HG02870 (cell line): ENCODE results near the gene RNF217.
"Not testable (repeated sequence)": the region's sequence is repeated elsewhere in the genome, so short reads cannot be mapped to it uniquely, and the experiment has no call there.

Experiments
- ATAC-seq: cut with Tn5 transposase; IDR thresholded peaks from one replicate; pipeline ENCODE4 v1.9.1; 2021; ENCODE audit warnings: mild to moderate bottlenecking, moderate library complexity; ENCODE audit not compliant: unreplicated experiment

The RNF217 gene

GRCh38 chr6:124962639-124963415 lies 590 bp downstream of the RNF217 start:
- no peak for ATAC-seq

GRCh38 chr6:124963416-124963785 lies 1.2 kb downstream of the RNF217 start:
- no peak for ATAC-seq

DNA sequence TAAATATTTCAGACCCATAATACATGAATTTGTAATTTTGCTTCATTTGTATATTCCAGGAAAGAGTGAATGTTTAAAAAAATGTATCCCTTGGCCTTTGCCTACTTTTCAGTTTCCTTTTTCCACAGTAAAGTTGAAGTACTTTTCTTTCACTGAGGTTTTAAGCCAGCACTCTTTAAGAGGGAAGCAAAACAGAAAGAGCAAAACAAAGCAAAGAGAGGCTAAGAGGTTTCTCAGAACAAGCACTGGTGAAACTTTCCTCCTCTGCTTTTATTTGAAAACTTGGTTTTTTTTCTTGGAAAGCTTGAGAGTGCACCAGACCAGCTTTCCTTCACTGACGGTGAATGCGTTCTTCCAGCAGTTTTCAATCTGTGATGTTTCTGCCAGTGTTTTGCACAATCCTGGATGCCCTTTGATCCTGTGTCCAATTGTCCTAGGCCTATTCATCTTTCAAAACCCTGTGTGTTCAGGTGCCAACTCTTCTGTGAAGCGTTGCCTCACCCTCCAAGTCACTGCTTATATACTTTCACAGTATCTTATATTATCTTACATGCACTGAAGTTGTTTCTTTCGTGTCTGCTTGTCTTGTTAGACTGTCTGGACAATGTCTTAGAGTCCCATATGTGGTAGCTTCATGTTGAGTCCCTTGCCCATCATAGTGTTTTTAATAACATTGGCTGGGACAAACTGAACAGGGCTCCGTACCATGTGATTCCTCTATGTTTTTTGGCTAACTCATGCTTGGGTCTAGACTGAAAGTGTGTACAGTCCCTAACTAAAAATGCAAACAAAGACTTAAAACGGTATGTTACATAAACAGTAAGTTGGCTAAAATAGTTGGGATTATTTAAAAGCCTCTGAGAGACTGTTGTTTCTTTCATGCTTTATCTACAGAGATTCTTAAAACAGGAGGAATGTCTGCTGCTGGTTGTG lies 1.9 kb downstream of the RNF217 start:
- no peak for ATAC-seq

- ATAC-seq: no peak
Observed at GRCh38 chr6:124964764-124965105, 2.5 kb downstream of the RNF217 start.

GRCh38 chr6:124965424-124965850 lies 3.2 kb downstream of the RNF217 start:
- not testable (repeated sequence) for ATAC-seq

GRCh38 chr6:124967444-124967843 lies 5.2 kb downstream of the RNF217 start:
- ATAC-seq: no peak

GRCh38 chr6:124968401-124968800 lies 6.2 kb downstream of the RNF217 start:
- ATAC-seq: no peak

- ATAC-seq: no peak
Observed at GRCh38 chr6:124970243-124970642, 8.0 kb downstream of the RNF217 start.

GRCh38 chr6:124970763-124971162 lies 8.5 kb downstream of the RNF217 start:
- ATAC-seq: no peak

DNA sequence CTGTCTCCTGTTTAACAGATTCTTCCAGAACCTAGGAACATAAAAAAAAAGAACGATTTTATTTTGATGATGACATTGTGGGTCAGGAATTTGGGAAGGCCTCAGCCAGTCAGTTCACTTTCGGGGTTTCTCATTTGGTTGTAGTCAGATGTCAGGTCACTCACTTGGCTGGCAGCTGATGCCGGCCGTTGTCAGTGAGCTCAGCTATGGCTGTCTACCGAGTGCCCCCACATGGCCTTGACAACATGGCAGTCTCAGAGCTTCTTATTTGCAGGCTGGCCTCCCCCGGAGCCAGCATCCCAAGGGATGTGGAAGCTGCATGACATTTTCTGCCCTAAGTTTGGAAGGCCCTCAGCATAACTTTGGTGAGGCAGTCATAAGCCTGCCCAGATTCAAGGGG lies 11.5 kb downstream of the RNF217 start:
- ATAC-seq: no peak

DNA sequence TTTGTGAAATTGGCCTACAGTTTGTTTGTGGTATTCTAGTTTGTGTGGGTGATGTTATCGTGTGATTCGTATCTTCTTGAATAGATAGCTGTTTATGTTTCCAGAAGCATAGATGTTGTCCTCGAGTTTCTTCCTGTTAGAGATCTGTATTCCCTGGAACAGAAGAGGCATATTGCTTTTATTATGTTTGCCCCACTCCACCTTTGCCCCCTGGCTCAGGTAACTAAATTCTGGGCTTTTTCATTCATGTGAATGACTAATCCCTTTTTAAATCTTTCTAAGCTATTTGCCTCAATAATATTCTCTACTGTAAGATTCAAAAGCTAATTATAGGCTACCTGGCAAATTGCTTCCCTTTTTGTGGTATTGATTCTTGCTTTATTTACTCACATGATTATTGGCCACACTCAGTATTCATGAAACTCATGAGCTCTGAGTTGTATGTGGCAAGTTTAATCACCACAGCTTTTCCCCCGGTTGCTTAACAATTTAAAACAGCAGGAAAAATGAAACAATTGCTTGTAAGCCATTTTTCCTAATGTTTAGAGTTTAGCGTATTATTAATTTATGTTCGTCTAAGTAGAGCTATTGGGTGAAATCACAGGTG lies 12.6 kb downstream of the RNF217 start:
- no peak for ATAC-seq

DNA sequence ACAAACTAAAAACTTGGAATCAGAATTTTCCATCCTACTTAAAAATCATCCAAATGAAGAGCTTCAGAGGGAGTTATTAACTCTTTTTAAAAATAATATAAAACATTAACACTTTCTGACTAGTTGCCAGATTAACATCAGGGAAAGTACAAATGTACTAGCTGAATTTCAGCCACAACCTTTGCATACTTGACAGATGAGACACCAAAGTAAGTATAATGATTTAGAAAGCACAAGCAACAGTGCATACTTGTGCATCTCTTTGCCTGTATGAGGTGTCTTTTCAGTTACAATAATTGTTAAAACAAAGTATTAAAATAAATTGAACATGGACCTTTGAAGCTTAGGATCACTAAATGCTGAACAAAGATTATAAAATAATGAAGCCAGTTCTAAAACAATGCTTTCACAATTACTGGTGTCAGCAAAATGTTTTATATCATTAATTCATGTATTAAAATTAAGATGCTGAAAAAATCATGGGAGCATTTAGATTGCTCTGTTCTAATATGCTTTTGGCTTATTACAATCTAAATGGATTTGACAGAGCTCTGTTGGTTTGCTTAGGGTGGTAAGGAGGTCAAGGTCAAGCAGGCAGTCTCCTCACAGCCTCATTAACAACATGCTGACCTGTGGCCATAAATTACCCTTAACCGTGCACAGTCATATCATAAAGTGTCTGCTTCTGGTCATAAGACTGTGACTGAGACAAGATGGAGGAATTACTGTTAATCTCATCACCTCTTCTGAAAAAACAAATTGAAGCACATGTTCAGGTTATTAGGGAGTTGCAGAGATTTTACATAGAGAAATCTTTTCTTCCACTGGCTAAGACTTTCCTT lies 15.1 kb downstream of the RNF217 start:
- no peak for ATAC-seq

GRCh38 chr6:124978451-124979293 lies 16.4 kb downstream of the RNF217 start:
- ATAC-seq: no peak

DNA sequence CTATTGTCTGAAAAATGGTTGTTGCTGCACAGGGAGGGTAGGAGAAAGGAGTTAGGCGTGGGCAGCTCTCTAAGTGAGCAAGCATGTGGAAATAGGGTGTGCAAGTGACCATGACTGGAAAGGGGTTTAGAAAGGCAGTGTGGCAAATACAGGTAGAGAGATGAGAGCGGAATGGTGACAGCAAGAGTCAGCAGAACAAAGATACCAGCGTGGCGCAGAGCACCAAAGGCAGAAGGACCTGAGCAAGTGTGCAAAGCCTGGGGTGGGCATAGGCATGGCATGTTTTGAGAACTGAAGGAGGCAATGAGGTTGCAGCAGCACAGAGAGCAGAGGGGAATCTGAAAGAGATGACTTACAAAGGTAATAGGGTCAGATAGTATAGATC lies 17.0 kb downstream of the RNF217 start:
- no peak for ATAC-seq

GRCh38 chr6:124982669-124983068 lies 20.4 kb downstream of the RNF217 start:
- ATAC-seq: no peak

- ATAC-seq: peak; percentile 71
Observed at GRCh38 chr6:124983383-124984083, 21.3 kb downstream of the RNF217 start.

DNA sequence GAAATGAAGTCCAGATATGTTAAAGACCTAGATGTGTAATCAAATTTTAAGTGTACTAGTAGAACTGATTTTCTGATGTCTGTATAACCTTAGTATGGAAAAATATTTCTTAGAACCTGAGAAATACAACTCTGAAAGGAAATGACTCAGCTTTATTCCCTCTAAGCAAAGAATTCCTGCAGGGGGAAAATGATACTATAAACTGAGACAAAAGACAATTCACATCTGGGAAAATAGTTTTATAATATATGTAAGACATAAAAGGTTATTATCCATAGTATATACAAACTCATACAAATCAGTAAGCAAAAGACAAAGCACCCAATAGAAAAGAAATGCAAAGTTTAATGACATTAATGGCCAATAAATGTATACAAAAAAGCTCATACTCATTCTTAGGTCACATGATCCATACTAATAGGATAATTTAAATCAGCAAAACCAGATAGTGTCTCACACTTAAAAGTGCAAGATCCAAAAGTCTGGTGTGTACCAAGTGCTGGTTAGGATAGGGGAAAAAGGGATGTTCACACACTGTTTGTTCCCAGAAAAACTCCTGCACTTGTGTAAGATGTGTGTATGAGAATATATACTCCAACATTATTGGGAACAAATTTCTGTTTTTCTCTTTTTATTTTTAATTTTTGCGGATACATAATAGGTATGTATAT lies 22.6 kb downstream of the RNF217 start:
- no peak for ATAC-seq

DNA sequence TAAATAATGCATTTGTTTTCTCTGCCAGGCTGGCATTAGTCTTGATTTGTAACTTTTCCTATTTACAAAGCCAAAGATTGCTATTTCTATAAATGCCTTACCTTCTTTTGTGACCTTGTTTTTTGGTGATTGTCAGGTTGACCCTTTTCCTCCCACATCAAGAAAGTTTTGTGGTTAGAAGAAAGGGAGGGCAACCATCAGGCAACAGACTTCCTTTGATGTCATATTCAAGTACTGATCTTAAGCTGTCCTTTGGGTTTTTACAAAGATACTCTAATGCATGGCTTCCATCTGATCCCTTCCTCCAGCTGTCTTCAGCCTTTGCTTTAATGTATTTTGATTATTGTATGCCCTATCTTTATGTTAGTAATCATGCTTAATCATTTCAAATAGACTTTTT lies 23.9 kb downstream of the RNF217 start:
- ATAC-seq: no peak

- ATAC-seq: no peak
Observed at GRCh38 chr6:124987291-124987690, 25.1 kb downstream of the RNF217 start.
